ENCODE measurements around the gene DIPK1A.

- no peak for TF ChIP-seq POLR2AphosphoS5 (IDR thresholded peaks at IDR 0.05; ENCODE audit: low read depth, low read length)
- no peak for TF ChIP-seq POLR2A (IDR thresholded peaks at IDR 0.05; ENCODE audit: low read depth, low read length)
These were observed 83.5 kb downstream of the DIPK1A start for GRCh38 chr1:92877792-92878191.
